GM12874 (cell line): ENCODE measurements around the gene KBTBD12.

Experiments used
- CTCF ChIP-seq: IDR thresholded peaks from 2 replicates; pipeline ENCODE4 v1.5.1; 2011; ENCODE audit warnings: low read depth, mild to moderate bottlenecking, control low read depth, low read length, moderate library complexity; ENCODE audit not compliant: insufficient read depth

Gene KBTBD12

GRCh38 chr3:127998596-127998995 lies 83.6 kb downstream of the KBTBD12 start:
- no peak for TF ChIP-seq CTCF

GRCh38 chr3:127999509-128000106 lies 84.6 kb downstream of the KBTBD12 start:
- no peak for TF ChIP-seq CTCF

GRCh38 chr3:128001576-128001975 lies 86.5 kb downstream of the KBTBD12 start:
- TF ChIP-seq CTCF = no peak

- no peak for TF ChIP-seq CTCF
These were observed 89.6 kb downstream of the KBTBD12 start for GRCh38 chr3:128004661-128005060.

- TF ChIP-seq CTCF = no peak
These were observed 91.3 kb downstream of the KBTBD12 start for GRCh38 chr3:128006061-128007032.

GRCh38 chr3:128007033-128007424 lies 92.0 kb downstream of the KBTBD12 start:
- no peak for TF ChIP-seq CTCF

- no peak for TF ChIP-seq CTCF
These were observed 95.2 kb downstream of the KBTBD12 start for GRCh38 chr3:128009952-128010846.
